Islet of Langerhans (tissue), 1 donor: ENCODE results near the gene SLC29A3.

Experiments
- FAIRE-seq: peaks from one replicate; lab custom pipeline; 2011; peaks lifted over from hg19 to GRCh38; lab: Jason Lieb, UNC

SLC29A3 gene

GRCh38 chr10:71301371-71301916 is 17.6 kb upstream of the SLC29A3 start:
- FAIRE-seq, result no peak

GRCh38 chr10:71302451-71302850 is 16.6 kb upstream of the SLC29A3 start:
- no peak for FAIRE-seq

- FAIRE-seq, result peak; percentile 84
These were observed 16.0 kb upstream of the SLC29A3 start for GRCh38 chr10:71302874-71303568.

GRCh38 chr10:71303569-71303907 is 15.5 kb upstream of the SLC29A3 start:
- FAIRE-seq, result no peak

- FAIRE-seq, result no peak
These were observed 14.1 kb upstream of the SLC29A3 start for GRCh38 chr10:71304914-71305313.

GRCh38 chr10:71306979-71307378 is 12.1 kb upstream of the SLC29A3 start:
- FAIRE-seq, result no peak

GRCh38 chr10:71307469-71308085 is 11.5 kb upstream of the SLC29A3 start:
- FAIRE-seq, result no peak

- no peak for FAIRE-seq
These were observed 10.8 kb upstream of the SLC29A3 start for GRCh38 chr10:71308244-71308643.

GRCh38 chr10:71308985-71309384 is 10.1 kb upstream of the SLC29A3 start:
- FAIRE-seq, result no peak

- FAIRE-seq, result no peak
These were observed 9.1 kb upstream of the SLC29A3 start for GRCh38 chr10:71309919-71310318.

GRCh38 chr10:71312220-71312619 is 6.8 kb upstream of the SLC29A3 start:
- FAIRE-seq, result no peak

GRCh38 chr10:71312811-71313789 is 6.0 kb upstream of the SLC29A3 start:
- FAIRE-seq, result no peak

GRCh38 chr10:71314028-71314693 is 4.9 kb upstream of the SLC29A3 start:
- FAIRE-seq, result no peak

- FAIRE-seq, result no peak
These were observed 4.3 kb upstream of the SLC29A3 start for GRCh38 chr10:71314694-71315225.

GRCh38 chr10:71316056-71316785 is 2.8 kb upstream of the SLC29A3 start:
- no peak for FAIRE-seq

GRCh38 chr10:71316786-71317160 is 2.3 kb upstream of the SLC29A3 start:
- FAIRE-seq, result no peak

- no peak for FAIRE-seq
These were observed 1.3 kb upstream of the SLC29A3 start for GRCh38 chr10:71317739-71318138.

GRCh38 chr10:71319800-71320392 is 837 bp downstream of the SLC29A3 start:
- FAIRE-seq, result no peak

GRCh38 chr10:71320592-71320991 is 1.5 kb downstream of the SLC29A3 start:
- no peak for FAIRE-seq

- FAIRE-seq, result no peak
These were observed 2.3 kb downstream of the SLC29A3 start for GRCh38 chr10:71321386-71321785.

GRCh38 chr10:71323407-71323806 is 4.3 kb downstream of the SLC29A3 start:
- FAIRE-seq, result no peak
